ENCODE data around the gene PAX8. TPM values are rescaled to one million over a fixed set of nuclear protein-coding genes. Genes with fewer than 3 reads are reported as not detected.

PAX8 gene
- total RNA-seq, 2 experiments from 2014 or later: 1.6 to 2.6 TPM

GRCh38 chr2:113167115-113167932 lies 111.4 kb downstream of the PAX8 start:
- Histone ChIP-seq H3K4me1 (ENCODE audit: insufficient read depth, low read length, poor library complexity, severe bottlenecking) (peaks cover 10% of the 10 kb centered on the region), H3K4me2 (ENCODE audit: low read length) (no peak overlapping the region), H3K4me3 (ENCODE audit: low read depth, low read length, poor library complexity, severe bottlenecking) (no peak overlapping the region), H3K9me3 (ENCODE audit: low read length) (no peaks in the 10 kb centered on the region), H3K79me2 (ENCODE audit: insufficient read depth, low read depth, low read length) (no peaks in the 10 kb centered on the region), H3K36me3 (ENCODE audit: insufficient read depth, low read length) (no peaks in the 10 kb centered on the region), H4K20me1 (ENCODE audit: insufficient read depth, low read length) (no peaks in the 10 kb centered on the region), H3K9me2 (ENCODE audit: insufficient read depth, low read length) (no peaks in the 10 kb centered on the region), H3K27ac (ENCODE audit: low read depth, low read length, poor library complexity, severe bottlenecking) (no peak overlapping the region), H2AFZ (ENCODE audit: low read length) (no peak overlapping the region)
- DNase-seq (ENCODE audit: low spot score): no peak
- no TSS peak for BruUV-seq (replicated peaks)
- no peak for TF ChIP-seq CTCF (conservative IDR thresholded peaks at IDR 0.05; ENCODE audit: low read length)
- TF ChIP-seq EZH2phosphoT487 (IDR thresholded peaks at IDR 0.05; ENCODE audit: borderline replicate concordance, low read depth, low read length): no peak
- CTCF ChIA-PET (ENCODE audit: unreplicated experiment): no interaction called here
- POLR2A ChIA-PET: no interaction called here
- intact Hi-C loops (cut with micrococcal nuclease; ENCODE audit: unreplicated experiment): no loop called here

- peaks cover 10% of the 10 kb centered on the region for H3K4me1 ChIP-seq (ENCODE audit: insufficient read depth, low read length, poor library complexity, severe bottlenecking)
- intact Hi-C loops (cut with micrococcal nuclease; ENCODE audit: unreplicated experiment): no loop called here
- no TSS peak for BruUV-seq (replicated peaks)
- H3K27ac ChIP-seq (ENCODE audit: low read depth, low read length, poor library complexity, severe bottlenecking): no peak overlapping the region
- H4K20me1 ChIP-seq (ENCODE audit: insufficient read depth, low read length): no peaks in the 10 kb centered on the region
- H2AFZ ChIP-seq (ENCODE audit: low read length): no peak overlapping the region
- POLR2A ChIA-PET: interaction anchor here (4.2 kb wide), 1 partner anchor 8 kb away, joined by 24 read pairs; the partner anchor contains the start of gene PSD4
- no peaks in the 10 kb centered on the region for H3K9me2 ChIP-seq (ENCODE audit: insufficient read depth, low read length)
- TF ChIP-seq CTCF (conservative IDR thresholded peaks at IDR 0.05; ENCODE audit: low read length): no peak
- no peak for TF ChIP-seq EZH2phosphoT487 (IDR thresholded peaks at IDR 0.05; ENCODE audit: borderline replicate concordance, low read depth, low read length)
- no peaks in the 10 kb centered on the region for H3K36me3 ChIP-seq (ENCODE audit: insufficient read depth, low read length)
- no peak overlapping the region for H3K4me3 ChIP-seq (ENCODE audit: low read depth, low read length, poor library complexity, severe bottlenecking)
- DNase-seq (ENCODE audit: low spot score): no peak
- CTCF ChIA-PET (ENCODE audit: unreplicated experiment): no interaction called here
- H3K9me3 ChIP-seq (ENCODE audit: low read length): no peaks in the 10 kb centered on the region
- H3K79me2 ChIP-seq (ENCODE audit: insufficient read depth, low read depth, low read length): no peaks in the 10 kb centered on the region
- no peak overlapping the region for H3K4me2 ChIP-seq (ENCODE audit: low read length)
Measured at GRCh38 chr2:113166187-113166645, 112.5 kb downstream of the PAX8 start.

Other genes with a start within 250 kb of the PAX8 start
- not detected in 2 replicates for gene IL36B, start 226.1 kb downstream of the PAX8 start, total RNA-seq (2014; rRNA removed; shearing (Covaris generic))
- gene IL36B, start 226.1 kb downstream of the PAX8 start, total RNA-seq (2022): not detected in 2 replicates
- not detected in 2 replicates for gene IL36RN, start 219.7 kb downstream of the PAX8 start, total RNA-seq (2014; rRNA removed; shearing (Covaris generic))
- gene IL36RN, start 219.7 kb downstream of the PAX8 start, total RNA-seq (2022): not detected in 2 replicates
- gene IL1F10, start 211.0 kb downstream of the PAX8 start, total RNA-seq (2014; rRNA removed; shearing (Covaris generic)): not detected in 2 replicates
- gene IL1F10, start 211.0 kb downstream of the PAX8 start, total RNA-seq (2022): not detected in 2 replicates
- gene IL1RN, start 151.3 kb downstream of the PAX8 start, total RNA-seq (2014; rRNA removed; shearing (Covaris generic)): not detected in 2 replicates
- gene IL1RN, start 151.3 kb downstream of the PAX8 start, total RNA-seq (2022): not detected in 2 replicates
- gene PSD4, start 105.0 kb downstream of the PAX8 start, total RNA-seq (2014; rRNA removed; shearing (Covaris generic)): 78.2 and 99.6 TPM in 2 replicates
- gene PSD4, start 105.0 kb downstream of the PAX8 start, total RNA-seq (2022): 100 and 111 TPM in 2 replicates
- 66.6 and 69.7 TPM in 2 replicates for gene ZNG1B, start 158.8 kb upstream of the PAX8 start, total RNA-seq (2014; rRNA removed; shearing (Covaris generic))
- gene ZNG1B, start 158.8 kb upstream of the PAX8 start, total RNA-seq (2022): 82.1 and 89.3 TPM in 2 replicates
- 0.44 and 0.54 TPM in 2 replicates for gene FOXD4L1, start 219.7 kb upstream of the PAX8 start, total RNA-seq (2014; rRNA removed; shearing (Covaris generic))
- gene FOXD4L1, start 219.7 kb upstream of the PAX8 start, total RNA-seq (2022): 0.80 and 1.5 TPM in 2 replicates